ENCODE data around the gene MAU2.
"Not testable (repeated sequence)": the region's sequence is repeated elsewhere in the genome, so short reads cannot be mapped to it uniquely, and the experiment has no call there.

MAU2 gene

GRCh38 chr19:19384486-19384885 is 63.9 kb downstream of the MAU2 start:
- no peak for DNase-seq (ENCODE audit: low read depth in 3 of 3)

- peak; percentile 98 to 100 (median 99) for DNase-seq (ENCODE audit: low read depth in 3 of 3)
Observed at GRCh38 chr19:19385131-19385895, 64.7 kb downstream of the MAU2 start.

- peak in 2 of 3 experiments; percentile 31 to 35 for DNase-seq (ENCODE audit: low read depth in 3 of 3)
Observed at GRCh38 chr19:19385896-19386869, 65.6 kb downstream of the MAU2 start.

DNA sequence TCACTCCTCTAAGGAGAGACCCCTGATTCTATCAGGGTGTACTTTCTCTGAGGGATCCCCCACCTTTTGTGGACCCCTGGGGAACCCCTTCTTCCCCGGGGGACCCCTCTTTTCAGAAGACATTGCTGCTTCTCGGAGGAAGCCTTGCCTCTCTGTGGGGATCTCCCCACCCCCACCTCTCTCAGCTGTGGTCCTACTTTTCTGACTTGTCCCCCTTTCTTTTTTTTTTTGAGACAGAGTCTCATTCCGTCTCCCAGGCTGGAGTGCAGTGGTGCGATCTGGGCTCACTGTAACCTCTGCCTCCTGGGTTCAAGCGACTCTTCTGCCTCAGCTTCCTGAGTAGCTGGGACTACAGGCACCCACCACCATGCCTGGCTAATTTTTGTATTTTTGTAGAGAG is 66.5 kb downstream of the MAU2 start:
- DNase-seq (ENCODE audit: low read depth in 3 of 3), result no peak

DNA sequence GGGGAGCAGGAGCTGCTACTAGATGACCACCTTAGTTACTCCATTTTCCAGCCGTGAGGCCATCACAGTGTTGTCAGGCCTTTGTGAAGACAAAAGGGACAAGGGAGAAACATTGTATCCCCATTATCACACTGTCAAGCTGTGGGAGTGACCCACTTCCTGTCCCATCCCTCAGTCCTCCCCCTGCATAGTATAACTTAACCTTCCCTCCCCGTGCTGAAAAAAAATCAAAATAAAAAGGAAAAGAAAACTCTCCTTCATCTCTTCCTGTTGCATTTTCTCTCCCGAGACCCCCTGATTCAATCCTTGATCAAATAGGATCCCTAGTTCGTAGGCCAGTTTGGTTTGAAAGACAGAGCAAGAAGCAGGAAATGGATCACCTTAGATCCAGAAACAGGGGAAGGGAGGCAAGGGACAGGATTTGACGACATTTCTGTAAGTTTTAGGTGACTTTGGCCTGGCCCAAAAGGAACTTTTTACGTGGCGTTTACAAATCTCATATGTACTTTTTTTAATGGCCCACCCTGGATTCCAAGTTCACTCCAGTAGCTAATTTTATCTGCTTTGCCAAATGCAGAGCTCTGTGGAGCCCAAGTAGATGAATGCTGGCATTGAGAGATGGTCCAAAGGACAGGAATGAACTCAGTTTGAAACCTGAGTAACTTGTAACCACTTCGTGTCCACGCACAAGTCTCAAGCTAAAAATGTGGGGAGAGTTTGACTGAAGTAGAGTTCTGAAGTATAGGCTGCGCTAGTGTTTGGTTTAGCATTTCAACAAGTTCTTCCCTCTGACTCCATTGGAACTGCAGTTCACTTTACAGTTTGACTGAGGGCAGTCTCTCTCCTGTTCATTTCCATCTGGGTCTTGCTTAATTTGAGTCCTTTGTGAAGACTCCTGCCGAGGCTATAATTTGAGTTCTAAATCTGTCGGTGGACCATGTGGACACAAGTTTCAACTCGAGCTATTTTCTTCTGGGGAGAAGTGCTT is 68.2 kb downstream of the MAU2 start:
- DNase-seq (ENCODE audit: low read depth in 3 of 3), result no peak

DNA sequence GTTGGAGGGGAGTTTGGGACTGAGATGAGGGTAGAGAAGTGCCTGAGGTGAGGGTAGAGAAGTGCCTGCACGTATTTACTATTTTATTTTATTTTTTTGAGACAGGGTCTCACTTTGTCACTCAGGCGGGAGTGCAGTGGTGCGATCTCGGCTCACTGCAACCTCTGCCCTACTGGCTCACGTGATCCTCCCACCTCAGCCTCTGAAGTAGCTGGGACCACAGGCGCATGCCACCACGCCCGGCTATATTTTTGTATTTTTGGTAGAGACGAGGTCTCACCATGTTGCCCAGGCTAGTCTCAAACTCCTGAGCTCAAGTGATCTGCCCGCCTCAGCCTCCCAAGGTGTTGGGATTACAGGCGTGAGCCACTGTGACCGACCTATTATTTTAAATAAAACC is 69.1 kb downstream of the MAU2 start:
- DNase-seq (ENCODE audit: low read depth in 3 of 3), result not testable (repeated sequence)

GRCh38 chr19:19394333-19394732 is 73.7 kb downstream of the MAU2 start:
- not testable (repeated sequence) for DNase-seq (ENCODE audit: low read depth in 3 of 3)

GRCh38 chr19:19399733-19400433 is 79.3 kb downstream of the MAU2 start:
- DNase-seq (ENCODE audit: low read depth in 3 of 3), result no peak

DNA sequence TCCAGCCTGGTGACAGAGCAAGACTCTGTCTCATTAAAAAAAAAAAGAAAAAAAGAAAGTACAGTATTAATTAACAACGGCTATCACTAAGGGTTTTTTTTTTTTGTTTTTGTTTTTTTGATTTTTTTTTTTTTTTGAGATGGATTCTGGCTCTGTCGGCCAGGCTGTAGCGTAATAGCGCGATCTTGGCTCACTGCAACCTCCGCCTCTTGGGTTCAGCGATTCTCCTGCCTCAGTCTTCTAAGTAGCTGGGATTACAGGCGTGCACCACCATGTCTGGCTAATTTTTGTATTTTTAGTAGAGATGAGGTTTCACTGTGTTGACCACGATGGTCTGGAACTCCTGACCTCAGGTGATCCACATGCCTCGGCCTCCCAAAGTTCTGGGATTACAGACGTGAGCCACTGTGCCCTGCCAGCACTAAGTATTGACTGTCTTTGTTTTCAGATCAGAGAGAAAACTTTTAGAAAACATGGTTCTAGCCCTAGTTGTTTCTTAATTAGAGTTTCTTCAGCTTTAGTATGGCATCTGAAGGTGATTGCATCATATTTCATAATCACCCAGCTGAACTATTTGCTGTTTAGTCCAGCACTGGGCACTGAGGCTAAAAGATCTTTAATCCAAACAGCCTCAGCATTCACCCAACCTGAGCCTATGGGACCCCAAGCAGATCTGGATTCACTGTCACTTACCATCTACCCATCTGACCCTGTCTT is 82.2 kb downstream of the MAU2 start:
- DNase-seq (ENCODE audit: low read depth in 3 of 3), result no peak

DNA sequence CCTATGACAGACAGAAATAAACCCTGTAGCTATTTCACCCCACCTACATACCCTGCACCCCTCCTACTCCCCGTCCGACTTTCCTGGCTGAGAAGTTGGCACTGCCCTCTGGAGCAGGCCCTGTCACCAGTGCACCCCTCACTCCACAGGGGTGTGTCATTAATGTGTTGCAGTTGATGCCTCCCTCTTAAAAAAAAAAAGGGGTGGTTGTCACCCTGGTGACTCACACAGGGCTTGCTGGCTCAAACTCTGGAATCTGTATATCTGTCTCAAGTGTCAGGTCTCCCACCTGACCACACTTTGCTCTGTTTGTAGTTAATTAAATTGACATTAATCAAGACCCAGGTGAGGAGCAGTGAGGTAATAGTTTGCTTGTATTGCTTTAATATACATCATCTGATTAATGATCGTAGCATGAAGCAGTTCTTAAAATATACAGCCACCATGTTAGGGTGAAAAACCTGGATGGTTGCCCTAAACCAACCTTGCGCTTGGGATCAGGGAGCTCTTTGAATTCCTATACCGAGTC is 82.8 kb downstream of the MAU2 start:
- peak in 1 of 3 experiments; percentile 9 for DNase-seq (ENCODE audit: low read depth in 3 of 3)

DNA sequence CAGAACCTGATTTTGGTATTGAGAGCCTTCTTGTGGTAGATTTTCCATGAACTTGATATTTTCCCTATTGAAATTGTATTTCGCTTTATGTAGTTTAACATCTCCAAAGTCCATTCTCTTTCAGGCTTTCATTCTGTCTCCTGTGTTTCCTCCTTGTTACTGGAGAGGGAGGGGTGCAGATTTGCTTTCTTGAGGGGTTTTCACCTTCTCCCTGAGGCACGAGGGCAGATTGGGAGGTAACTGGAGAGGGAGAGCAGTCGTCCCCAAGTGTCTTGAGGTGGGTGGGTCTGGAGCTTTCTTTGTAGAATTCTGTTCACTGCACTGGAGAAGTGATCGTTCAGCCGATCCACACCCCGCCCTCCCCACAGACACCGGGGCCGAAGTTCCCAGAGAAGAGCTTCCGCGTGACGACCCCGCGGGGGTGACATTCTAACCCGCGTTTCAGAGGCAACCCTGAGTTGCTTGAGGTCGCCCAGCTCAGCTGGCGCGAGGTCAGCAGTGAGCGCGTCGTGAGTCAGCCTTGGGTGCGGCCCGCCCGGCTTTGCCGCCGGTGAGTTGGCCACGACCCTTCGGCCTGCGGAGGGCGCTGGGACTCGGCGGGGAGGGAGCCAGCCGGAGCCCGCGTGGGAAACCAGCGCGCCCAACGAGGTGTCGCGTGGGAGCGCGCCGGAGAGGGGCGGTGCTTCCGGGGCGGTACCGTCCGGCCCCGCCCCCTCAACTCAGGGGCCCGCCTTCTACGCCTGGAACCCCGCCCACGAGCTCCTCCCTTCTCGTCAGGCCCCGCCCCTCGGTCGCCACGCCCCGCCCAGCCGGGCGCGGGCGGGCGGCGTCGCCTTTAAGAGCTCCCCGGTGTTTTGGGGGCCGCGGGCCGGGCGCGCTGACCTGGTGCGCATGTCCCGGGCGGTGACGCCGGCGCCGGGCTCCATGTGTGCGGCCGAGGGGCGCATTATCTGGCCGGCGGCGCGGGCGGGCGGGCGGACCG is 84.5 kb downstream of the MAU2 start, which contains the start of gene GATAD2A:
TSS of gene GATAD2A (plus strand) at position 797 of the 982 bp plus-strand sequence. CDS start 59,671 bp downstream, outside the sequence.
- DNase-seq (ENCODE audit: low read depth in 3 of 3), result peak; percentile 87 to 93 (median 87)

- DNase-seq (ENCODE audit: low read depth in 3 of 3), result peak; percentile 25 to 36 (median 31)
Observed at GRCh38 chr19:19405971-19406877, 85.6 kb downstream of the MAU2 start.

DNA sequence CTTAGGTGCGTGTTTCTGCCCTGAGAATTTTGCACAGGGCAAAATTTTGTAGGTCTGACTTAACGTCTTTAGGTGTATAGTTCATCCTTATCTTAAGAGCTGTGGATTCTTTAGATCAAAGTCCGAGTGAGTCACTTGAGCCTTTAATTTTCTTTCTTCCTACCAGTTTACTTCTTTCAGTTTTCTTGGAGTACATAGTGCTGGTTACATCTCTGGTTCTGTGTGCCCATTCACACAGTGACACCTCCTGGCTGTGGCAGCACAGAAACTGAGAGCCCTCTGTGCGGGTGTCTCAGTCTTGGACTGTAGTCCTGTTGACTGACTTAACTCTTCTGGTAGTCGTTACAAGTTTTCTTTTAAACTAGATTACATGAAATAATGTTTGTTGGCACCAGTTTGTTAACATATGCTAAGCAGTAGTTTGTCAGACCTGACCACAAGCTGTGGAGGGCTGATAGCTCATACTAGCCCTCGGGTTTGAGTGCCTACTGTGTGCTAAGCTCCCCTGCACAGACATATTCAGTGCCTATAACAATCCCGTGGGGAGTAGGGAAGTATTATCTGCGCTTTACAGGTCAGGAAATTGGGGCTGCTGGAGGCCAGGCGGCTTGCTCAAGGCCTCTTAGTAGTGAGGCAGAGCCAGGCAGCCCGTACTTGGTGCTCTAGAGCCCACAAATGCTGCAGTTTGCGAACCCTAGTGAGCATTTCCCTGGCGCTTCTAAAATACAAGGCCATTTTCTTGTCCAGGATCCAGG is 86.4 kb downstream of the MAU2 start:
- peak in 2 of 3 experiments; percentile 22 to 31 for DNase-seq (ENCODE audit: low read depth in 3 of 3)

GRCh38 chr19:19407633-19407930 is 87.0 kb downstream of the MAU2 start:
- no peak for DNase-seq (ENCODE audit: low read depth in 3 of 3)
